Activated CD4-positive, alpha-beta T cell treated with anti-CD3 and anti-CD28 coated beads for 1 hour (primary cell): Measurements from ENCODE around the gene PLA1A.

Experiments
- DNase-seq: peaks from one replicate; pipeline ENCODE4 v3.0.0-alpha.2; 2020

PLA1A gene

GRCh38 chr3:119639494-119640350, 42.0 kb downstream of the PLA1A start:
- no peak for DNase-seq

- DNase-seq, result no peak
Measured at GRCh38 chr3:119641416-119641815, 43.7 kb downstream of the PLA1A start.

GRCh38 chr3:119642746-119643473, 45.2 kb downstream of the PLA1A start:
- DNase-seq, result no peak

- no peak for DNase-seq
Measured at GRCh38 chr3:119643528-119643927, 45.8 kb downstream of the PLA1A start.

GRCh38 chr3:119644481-119644880, 46.8 kb downstream of the PLA1A start:
- DNase-seq, result no peak

- DNase-seq, result no peak
Measured at GRCh38 chr3:119645813-119646212, 48.1 kb downstream of the PLA1A start.

GRCh38 chr3:119647171-119647570, 49.5 kb downstream of the PLA1A start:
- no peak for DNase-seq

GRCh38 chr3:119647843-119648575, 50.3 kb downstream of the PLA1A start:
- DNase-seq, result no peak

- DNase-seq, result no peak
Measured at GRCh38 chr3:119649761-119650160, 52.1 kb downstream of the PLA1A start.

GRCh38 chr3:119652306-119653033, 54.8 kb downstream of the PLA1A start:
- no peak for DNase-seq

GRCh38 chr3:119653876-119654275, 56.2 kb downstream of the PLA1A start:
- no peak for DNase-seq

GRCh38 chr3:119657887-119658702, 60.4 kb downstream of the PLA1A start:
- no peak for DNase-seq

- DNase-seq, result no peak
Measured at GRCh38 chr3:119658994-119659393, 61.3 kb downstream of the PLA1A start.

GRCh38 chr3:119659606-119660291, 62.1 kb downstream of the PLA1A start:
- DNase-seq, result no peak

GRCh38 chr3:119660474-119661440, 63.1 kb downstream of the PLA1A start, which contains the start of gene POPDC2:
Gene POPDC2, minus strand, starts transcription at chr3:119660589. Its CDS starts 166 bp downstream, at chr3:119660423.
- no peak for DNase-seq

GRCh38 chr3:119662604-119663373, 65.1 kb downstream of the PLA1A start:
- no peak for DNase-seq

GRCh38 chr3:119663885-119664284, 66.2 kb downstream of the PLA1A start:
- no peak for DNase-seq

GRCh38 chr3:119664370-119664769, 66.7 kb downstream of the PLA1A start:
- no peak for DNase-seq

- no peak for DNase-seq
Measured at GRCh38 chr3:119664850-119665379, 67.2 kb downstream of the PLA1A start.
